Natural killer cell (primary cell): ENCODE measurements around the gene CFAP57. TPM values are rescaled to one million over a fixed set of nuclear protein-coding genes. Genes with fewer than 3 reads are reported as not detected.

Experiments used
- ATAC-seq, 3 donors: fragments of 150-1000 bp in 2 of 3; fragments of 200-7000 bp in 1 of 3; cut with Tn5 transposase; 1 replicate in 1 of 3; 2 replicates in 2 of 3; pipeline ENCODE4 v1.10.0; 2021; ENCODE audit warnings: mild to moderate bottlenecking in 2 of 3, moderate library complexity in 2 of 3
- DNase-seq, 2 donors: peaks; one replicate each; pipeline versions ENCODE4 v3.0.0 to v3.0.0-alpha.2; 2013 to 2021; ENCODE audit warnings: mixed read lengths in 1 of 2
- H3K27ac ChIP-seq: one replicate; pipeline ENCODE4 v1.5.1; 2013; ENCODE audit warnings: mild to moderate bottlenecking, low read length
- H3K27me3 ChIP-seq: one replicate; pipeline ENCODE4 v1.6.1; 2013; ENCODE audit warnings: low read length; ENCODE audit not compliant: control insufficient read depth, insufficient read depth
- H3K36me3 ChIP-seq: one replicate; pipeline ENCODE4 v1.6.1; 2013; ENCODE audit warnings: low read length; ENCODE audit not compliant: control insufficient read depth, insufficient read depth
- H3K4me1 ChIP-seq: one replicate; pipeline ENCODE4 v1.6.1; 2013; ENCODE audit warnings: low read length; ENCODE audit not compliant: control insufficient read depth, insufficient read depth
- H3K4me3 ChIP-seq: one replicate; pipeline ENCODE4 v1.5.1; 2013; ENCODE audit warnings: low read length
- H3K9me3 ChIP-seq: one replicate; pipeline ENCODE4 v1.6.1; 2013; ENCODE audit warnings: low read length; ENCODE audit not compliant: control insufficient read depth, insufficient read depth
- H3K27ac Mint-ChIP-seq, 2 donors: one replicate each; pipeline ENCODE4 v1.8.0; 2022; ENCODE audit warnings: mild to moderate bottlenecking in 2 of 2, mixed read lengths in 2 of 2, moderate library complexity in 1 of 2
- H3K27me3 Mint-ChIP-seq, 2 donors: one replicate each; pipeline ENCODE4 v1.8.0; 2022; ENCODE audit warnings: low read depth in 2 of 2, mixed read lengths in 2 of 2
- H3K36me3 Mint-ChIP-seq: one replicate; pipeline ENCODE4 v1.8.0; 2022; ENCODE audit warnings: mixed read lengths
- H3K4me1 Mint-ChIP-seq, 2 donors: one replicate each; pipeline ENCODE4 v1.8.0; 2022; ENCODE audit warnings: mixed read lengths in 2 of 2
- H3K4me3 Mint-ChIP-seq: one replicate; pipeline ENCODE4 v1.8.0; 2022; ENCODE audit warnings: mild to moderate bottlenecking, moderate library complexity, mixed read lengths
- H3K9me3 Mint-ChIP-seq, 2 donors: one replicate each; pipeline ENCODE4 v1.8.0; 2022; ENCODE audit warnings: mixed read lengths in 2 of 2
- WGBS: methylation state at CpG from one replicate; pipeline ENCODE4 v1.1.7; 2013; ENCODE audit warnings: missing lambda C conversion rate; ENCODE audit not compliant: insufficient coverage; 5-methylcytosine and 5-hydroxymethylcytosine counted together
- intact Hi-C: fragments of 100-400 bp; cut with micrococcal nuclease; formaldehyde crosslinking; loops from one replicate; pipeline ENCODE4 v1.14.2; 2022
- total RNA-seq, 4 donors: library from RNA; stranded (reverse); fragments of 120-200 nt in 1 of 4; gene quantifications; one replicate each; pipeline versions ENCODE4 v1.2.3 to v1.2.4, GENCODE V29; 2013 to 2022
- TF ChIP-seq, protein P1 (sequence below): fragments of 200-600 bp; IDR thresholded peaks from one replicate; pipeline ENCODE4 v1.8.0; 2022; ENCODE audit warnings: antibody characterized with exemption

Gene CFAP57
- total RNA-seq, 3 donors from 2014 or later (not counting 1 experiment from before 2014, with no cell fraction given), result 0.19 TPM; not detected in 2

DNA sequence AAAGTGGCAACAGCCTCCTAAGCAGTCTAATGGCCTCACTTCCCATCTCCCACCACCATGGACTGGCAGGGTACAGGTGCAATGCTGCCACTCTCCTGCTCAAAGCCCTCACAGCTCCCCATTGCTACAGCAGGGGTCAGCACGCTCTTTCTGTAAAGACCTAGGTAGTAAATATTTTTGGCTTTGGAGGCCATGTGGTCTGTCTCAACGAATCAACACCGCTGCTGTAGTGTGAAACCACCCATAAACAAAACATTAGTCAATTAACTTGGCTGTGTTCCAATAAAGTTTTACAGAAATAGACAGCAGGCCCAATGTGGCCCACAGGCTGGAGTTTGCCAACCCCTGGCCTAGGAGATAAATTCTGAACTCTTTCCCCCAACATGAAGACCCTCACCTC lies 53.0 kb downstream of the CFAP57 start:
- no peaks in the 10 kb centered on the region for H3K36me3 ChIP-seq
- H3K27me3 Mint-ChIP-seq, result peaks cover 7 to 10% of the 10 kb centered on the region in 2 donors
- H3K9me3 Mint-ChIP-seq, result no peaks in the 10 kb centered on the region
- no peaks in the 10 kb centered on the region for H3K27me3 ChIP-seq
- H3K4me3 Mint-ChIP-seq, result no peak overlapping the region
- H3K4me3 ChIP-seq, result no peak overlapping the region
- H3K27ac Mint-ChIP-seq, result no peak overlapping the region
- TF ChIP-seq, protein P1, sequence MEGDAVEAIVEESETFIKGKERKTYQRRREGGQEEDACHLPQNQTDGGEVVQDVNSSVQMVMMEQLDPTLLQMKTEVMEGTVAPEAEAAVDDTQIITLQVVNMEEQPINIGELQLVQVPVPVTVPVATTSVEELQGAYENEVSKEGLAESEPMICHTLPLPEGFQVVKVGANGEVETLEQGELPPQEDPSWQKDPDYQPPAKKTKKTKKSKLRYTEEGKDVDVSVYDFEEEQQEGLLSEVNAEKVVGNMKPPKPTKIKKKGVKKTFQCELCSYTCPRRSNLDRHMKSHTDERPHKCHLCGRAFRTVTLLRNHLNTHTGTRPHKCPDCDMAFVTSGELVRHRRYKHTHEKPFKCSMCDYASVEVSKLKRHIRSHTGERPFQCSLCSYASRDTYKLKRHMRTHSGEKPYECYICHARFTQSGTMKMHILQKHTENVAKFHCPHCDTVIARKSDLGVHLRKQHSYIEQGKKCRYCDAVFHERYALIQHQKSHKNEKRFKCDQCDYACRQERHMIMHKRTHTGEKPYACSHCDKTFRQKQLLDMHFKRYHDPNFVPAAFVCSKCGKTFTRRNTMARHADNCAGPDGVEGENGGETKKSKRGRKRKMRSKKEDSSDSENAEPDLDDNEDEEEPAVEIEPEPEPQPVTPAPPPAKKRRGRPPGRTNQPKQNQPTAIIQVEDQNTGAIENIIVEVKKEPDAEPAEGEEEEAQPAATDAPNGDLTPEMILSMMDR, result no peak
- peaks cover 5 to 7% of the 10 kb centered on the region in 2 donors for H3K4me1 Mint-ChIP-seq
- no peak overlapping the region for H3K27ac ChIP-seq
- 69% methylated on average over 3 of the region's 3 CpGs for WGBS
- ATAC-seq (no peak), DNase-seq (no peak)
- no peaks in the 10 kb centered on the region for H3K9me3 ChIP-seq
- peaks cover 8% of the 10 kb centered on the region for H3K4me1 ChIP-seq
- intact Hi-C loops, result no loop called here
- H3K36me3 Mint-ChIP-seq, result no peaks in the 10 kb centered on the region

DNA sequence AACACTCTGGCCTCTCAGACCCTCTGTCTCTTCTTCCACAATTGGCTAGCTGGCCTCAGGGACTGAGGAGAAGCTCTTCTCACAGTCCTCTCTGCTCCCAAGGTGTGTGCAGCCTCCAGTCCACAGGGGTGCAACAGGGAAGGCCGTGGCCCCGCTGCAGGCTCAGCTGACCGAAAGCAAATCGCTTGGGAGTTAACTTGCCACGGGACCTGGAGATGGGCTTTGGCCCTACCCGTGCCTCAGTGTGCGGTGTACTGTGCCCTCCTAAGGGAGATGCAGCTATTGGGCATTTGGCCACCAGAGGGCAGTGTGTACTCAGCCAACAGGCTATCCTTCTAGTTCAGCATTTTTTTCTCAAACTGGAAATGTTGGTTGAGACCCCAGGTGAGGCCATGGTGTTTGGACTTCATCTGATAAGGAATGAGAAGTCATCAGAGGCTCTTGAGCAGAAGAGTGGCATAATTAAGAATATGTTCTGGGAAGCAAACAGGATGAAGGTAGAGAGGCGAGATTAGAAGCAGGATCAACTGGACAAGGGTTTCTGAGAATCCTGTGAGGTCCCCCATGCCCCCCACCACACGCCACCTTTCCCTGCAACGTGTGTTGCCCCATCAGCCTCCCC lies 55.1 kb downstream of the CFAP57 start:
- peak; percentile 81 to 97 (median 91) for ATAC-seq

DNA sequence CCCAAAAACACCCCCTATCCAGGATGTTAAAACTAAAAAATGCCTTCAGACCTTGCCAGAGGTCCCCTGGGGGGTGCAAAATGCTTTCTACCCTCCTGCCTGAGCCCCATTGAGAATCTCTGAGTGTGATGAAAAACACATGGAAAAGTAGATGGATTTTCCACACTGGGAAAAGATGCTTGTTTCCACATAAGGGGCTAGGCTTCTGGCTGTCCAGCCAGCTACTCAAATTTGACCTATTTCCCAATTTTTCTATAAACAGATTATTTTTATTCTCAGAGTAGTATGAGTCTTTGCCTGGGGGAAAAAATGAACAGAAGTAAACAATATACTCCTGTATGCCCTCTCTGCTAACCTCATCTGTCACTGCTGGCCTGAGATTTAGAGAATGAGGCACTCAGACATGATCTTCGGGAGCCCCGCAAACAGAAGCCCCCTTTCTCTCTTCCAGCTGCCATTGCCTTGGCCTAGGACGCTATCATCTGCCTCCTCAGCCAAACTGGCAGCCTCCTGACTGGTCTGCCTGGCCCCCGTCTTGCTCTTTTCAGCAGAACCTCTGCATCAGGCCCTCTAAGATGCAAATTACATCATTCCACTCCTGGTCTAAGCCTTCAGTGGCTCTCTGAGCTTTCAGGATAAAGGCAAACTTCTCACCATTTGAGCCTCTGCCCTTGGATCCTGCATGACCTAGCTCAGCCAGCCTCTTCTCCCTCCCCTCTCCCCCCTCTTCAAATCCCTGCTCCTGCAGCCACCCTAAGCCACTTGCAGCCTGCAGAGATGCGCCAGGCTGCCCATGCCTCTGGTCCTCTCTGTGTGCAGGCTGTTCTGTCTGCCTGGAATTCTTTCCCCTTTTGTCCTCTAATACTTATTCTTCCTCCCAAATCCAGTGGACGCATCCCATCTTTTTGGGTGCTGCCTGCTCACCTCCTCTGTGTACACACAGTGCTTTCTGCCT lies 58.0 kb downstream of the CFAP57 start:
- Mint-ChIP-seq H3K27ac (no peak overlapping the region), H3K27me3 (peaks cover 7 to 10% of the 10 kb centered on the region in 2 donors), H3K36me3 (no peaks in the 10 kb centered on the region), H3K9me3 (no peaks in the 10 kb centered on the region), H3K4me1 (peaks cover 5 to 7% of the 10 kb centered on the region in 2 donors), H3K4me3 (no peak overlapping the region)
- no peaks in the 10 kb centered on the region for H3K36me3 ChIP-seq
- H3K4me3 ChIP-seq, result no peak overlapping the region
- no peak for DNase-seq
- no peak for ATAC-seq
- no peaks in the 10 kb centered on the region for H3K9me3 ChIP-seq
- intact Hi-C loops, result no loop called here
- TF ChIP-seq, protein P1, result no peak
- peaks cover 2% of the 10 kb centered on the region for H3K4me1 ChIP-seq
- WGBS, result 92% methylated on average over 6 of the region's 6 CpGs
- no peak overlapping the region for H3K27ac ChIP-seq
- no peaks in the 10 kb centered on the region for H3K27me3 ChIP-seq

More for the DNA sequence above, 55.1 kb downstream of the CFAP57 start:
- H3K4me3 ChIP-seq, result no peak overlapping the region
- Mint-ChIP-seq H3K4me3 (no peak overlapping the region), H3K9me3 (no peaks in the 10 kb centered on the region), H3K36me3 (no peaks in the 10 kb centered on the region), H3K27me3 (peaks cover 7 to 9% of the 10 kb centered on the region in 2 donors), H3K27ac (no peak overlapping the region), H3K4me1 (peaks cover 5 to 7% of the 10 kb centered on the region in 2 donors)
- TF ChIP-seq, protein P1, result peak; percentile 95
- peaks cover 2% of the 10 kb centered on the region for H3K4me1 ChIP-seq
- intact Hi-C loops, result loop anchor here (1.0 to 2.0 kb wide), 2 partner anchors 132 to 187 kb away; partner anchors contain the start of gene CDC20
- H3K36me3 ChIP-seq, result no peaks in the 10 kb centered on the region
- DNase-seq, result peak; percentile 76 to 90
- 22% methylated on average over 10 of the region's 10 CpGs for WGBS
- no peaks in the 10 kb centered on the region for H3K27me3 ChIP-seq
- H3K9me3 ChIP-seq, result no peaks in the 10 kb centered on the region
- no peak overlapping the region for H3K27ac ChIP-seq
